Mesothelial cell of epicardium (in vitro differentiated cells): ENCODE measurements around the gene RERE. TPM values are rescaled to one million over a fixed set of nuclear protein-coding genes. Genes with fewer than 3 reads are reported as not detected.
A peak's percentile ranks its signal among the peaks of the same experiment; 100 is the strongest.

Source experiments
- DNase-seq, 2 experiments: peaks; one replicate each; pipeline ENCODE4 v3.0.0; 2021; ENCODE audit warnings: low spot score in 2 of 2; ENCODE audit not compliant: unreplicated experiment in 2 of 2
- H3K27ac Mint-ChIP-seq: 2 replicates; pipeline ENCODE4 v1.8.0; 2021; ENCODE audit warnings: mixed read lengths
- H3K27me3 Mint-ChIP-seq: 2 replicates; pipeline ENCODE4 v1.8.0; 2021; ENCODE audit warnings: low read depth, mixed read lengths
- H3K36me3 Mint-ChIP-seq: 2 replicates; pipeline ENCODE4 v1.8.0; 2021; ENCODE audit warnings: mixed read lengths
- H3K4me1 Mint-ChIP-seq: 2 replicates; pipeline ENCODE4 v1.8.0; 2021; ENCODE audit warnings: mixed read lengths
- H3K4me3 Mint-ChIP-seq: 2 replicates; pipeline ENCODE4 v1.8.0; 2021; ENCODE audit warnings: mild to moderate bottlenecking, moderate library complexity, mixed read lengths
- H3K9me3 Mint-ChIP-seq: 2 replicates; pipeline ENCODE4 v1.8.0; 2021; ENCODE audit warnings: mixed read lengths
- CTCF ChIP-seq: fragments of 200-600 bp; sonication (generic); IDR thresholded peaks from one replicate; pipeline ENCODE4 v1.5.0; 2021; ENCODE audit warnings: antibody characterized with exemption; ENCODE audit not compliant: unreplicated experiment
- total RNA-seq: library from RNA; stranded (reverse); gene quantifications from 3 replicates; pipeline ENCODE4 v1.2.1, GENCODE V29; 2021

Gene RERE
- total RNA-seq, 1 donor from 2014 or later = 187 TPM

DNA sequence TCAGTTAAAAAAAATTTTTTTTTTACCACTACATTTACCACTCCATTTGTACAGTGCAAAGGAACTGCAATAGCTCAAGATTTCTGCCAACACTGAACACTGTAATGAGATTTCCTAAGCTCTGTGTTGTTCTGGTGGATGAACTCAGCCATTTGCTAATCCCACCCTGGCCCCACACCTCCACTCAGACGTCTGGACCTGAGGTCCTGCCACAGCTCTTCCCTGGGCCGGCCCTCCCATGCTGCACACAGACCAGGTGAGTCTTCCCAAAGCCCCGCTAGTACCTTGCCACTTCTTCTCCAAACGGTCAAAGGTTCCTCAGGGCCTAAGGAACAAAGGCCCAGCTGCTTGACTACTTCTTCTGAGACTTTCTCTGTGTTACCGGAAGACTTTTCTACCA, 443.1 kb downstream of the RERE start:
- Mint-ChIP-seq H3K36me3 (no peaks in the 10 kb centered on the region), H3K4me3 (no peak overlapping the region), H3K9me3 (no peaks in the 10 kb centered on the region), H3K27ac (peak overlapping the region; percentile 95), H3K4me1 (peaks cover 87% of the 10 kb centered on the region), H3K27me3 (no peaks in the 10 kb centered on the region)
- no peak for DNase-seq
- TF ChIP-seq CTCF = no peak

DNA sequence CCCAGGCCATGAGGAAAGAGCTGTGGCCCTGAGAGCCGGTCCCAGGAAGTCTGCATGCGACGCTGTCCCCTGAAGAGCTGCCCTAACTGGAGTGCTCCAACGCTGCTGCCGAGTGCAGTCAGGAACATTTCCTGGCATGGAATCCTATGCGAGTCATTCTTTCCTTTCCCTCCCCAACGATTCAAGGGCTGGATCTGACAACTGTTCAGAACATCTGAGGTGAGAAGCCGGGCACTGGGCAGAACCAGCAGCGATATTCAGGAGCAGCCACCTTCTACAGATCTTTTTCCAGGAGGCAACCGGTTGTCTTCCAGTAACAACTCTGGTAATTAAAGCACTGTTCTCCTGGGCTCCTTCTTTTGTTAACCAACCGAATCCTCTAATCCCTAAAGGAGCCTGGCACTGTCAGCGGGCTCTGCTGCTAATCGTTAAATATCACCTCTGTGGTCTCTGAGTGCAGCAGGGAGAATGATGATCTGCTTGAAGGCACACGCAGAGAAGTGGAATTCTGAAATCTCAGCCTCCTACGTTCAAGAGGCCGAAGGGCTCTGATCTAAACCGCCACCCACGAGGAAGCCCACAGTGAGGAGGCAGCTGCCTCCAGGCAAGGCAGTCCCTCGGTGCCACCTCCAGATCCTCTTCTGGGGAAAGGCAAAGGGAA, 443.7 kb downstream of the RERE start:
- no peaks in the 10 kb centered on the region for H3K9me3 Mint-ChIP-seq
- H3K27me3 Mint-ChIP-seq = no peaks in the 10 kb centered on the region
- no peaks in the 10 kb centered on the region for H3K36me3 Mint-ChIP-seq
- no peak for DNase-seq
- peak overlapping the region; percentile 95 for H3K27ac Mint-ChIP-seq
- no peak for TF ChIP-seq CTCF
- no peak overlapping the region for H3K4me3 Mint-ChIP-seq
- H3K4me1 Mint-ChIP-seq = peaks cover 80% of the 10 kb centered on the region

- DNase-seq = no peak
- no peaks in the 10 kb centered on the region for H3K36me3 Mint-ChIP-seq
- no peak overlapping the region for H3K4me3 Mint-ChIP-seq
- TF ChIP-seq CTCF = no peak
- no peaks in the 10 kb centered on the region for H3K9me3 Mint-ChIP-seq
- H3K27me3 Mint-ChIP-seq = no peaks in the 10 kb centered on the region
- peaks cover 74% of the 10 kb centered on the region for H3K4me1 Mint-ChIP-seq
- peak overlapping the region; percentile 95 for H3K27ac Mint-ChIP-seq
These were observed 444.3 kb downstream of the RERE start for GRCh38 chr1:8373125-8373524.

DNA sequence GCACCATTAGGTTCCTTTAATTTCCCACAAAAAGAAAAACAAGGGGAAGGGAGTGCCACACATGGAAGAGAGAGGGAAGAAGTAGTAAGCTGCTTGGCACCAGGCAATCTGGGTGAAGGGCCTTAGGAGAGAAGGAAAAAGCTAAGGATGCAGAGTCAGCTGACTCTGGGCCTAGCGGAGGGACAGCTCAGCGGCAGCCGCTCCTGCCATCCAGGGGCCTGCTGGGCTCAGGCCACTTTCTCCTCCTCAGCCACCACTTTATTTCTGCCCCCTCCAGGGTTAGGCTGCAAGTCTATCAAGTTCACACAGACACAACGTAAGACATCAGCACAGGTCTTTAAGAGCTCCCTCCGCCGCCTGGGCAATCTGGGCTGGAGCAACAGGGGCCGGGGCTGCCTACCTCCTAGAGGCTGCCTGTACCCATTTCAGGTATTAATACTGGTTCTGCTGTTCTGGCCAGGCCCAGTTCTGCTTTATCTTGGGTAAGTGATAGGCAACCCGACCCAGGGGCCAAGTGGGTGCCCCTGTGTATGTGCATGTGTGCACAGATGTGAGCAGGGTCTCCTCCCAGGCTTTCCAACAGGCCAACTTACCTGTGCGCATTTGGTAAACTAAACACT, 446.0 kb downstream of the RERE start:
- TF ChIP-seq CTCF = no peak
- no peak for DNase-seq
- no peaks in the 10 kb centered on the region for H3K9me3 Mint-ChIP-seq
- peak overlapping the region; percentile 70 for H3K27ac Mint-ChIP-seq
- no peaks in the 10 kb centered on the region for H3K27me3 Mint-ChIP-seq
- H3K36me3 Mint-ChIP-seq = peaks cover 1% of the 10 kb centered on the region
- no peak overlapping the region for H3K4me3 Mint-ChIP-seq
- peaks cover 73% of the 10 kb centered on the region for H3K4me1 Mint-ChIP-seq

- peaks cover 68% of the 10 kb centered on the region for H3K4me1 Mint-ChIP-seq
- DNase-seq = no peak
- H3K4me3 Mint-ChIP-seq = no peak overlapping the region
- H3K27ac Mint-ChIP-seq = peak overlapping the region; percentile 70
- TF ChIP-seq CTCF = no peak
- no peaks in the 10 kb centered on the region for H3K9me3 Mint-ChIP-seq
- no peaks in the 10 kb centered on the region for H3K27me3 Mint-ChIP-seq
- peaks cover 1% of the 10 kb centered on the region for H3K36me3 Mint-ChIP-seq
These were observed 446.5 kb downstream of the RERE start for GRCh38 chr1:8370905-8371315.
